Head of caudate nucleus (tissue), 42 donors: ENCODE data around the gene FAM221B.
A peak's percentile ranks its signal among the peaks of the same experiment; 100 is the strongest.

ENCODE experiments used
- DNase-seq, 42 donors: peaks; one replicate each; pipeline versions ENCODE4 v3.0.0 to v3.0.0-alpha.2; 2020 to 2021; ENCODE audit warnings: mixed read lengths in 7 of 42
- intact Hi-C: fragments of 100-400 bp; cut with DNase I; formaldehyde crosslinking; loops from one replicate; pipeline ENCODE4 v1.15.0; 2022

FAM221B gene

DNA sequence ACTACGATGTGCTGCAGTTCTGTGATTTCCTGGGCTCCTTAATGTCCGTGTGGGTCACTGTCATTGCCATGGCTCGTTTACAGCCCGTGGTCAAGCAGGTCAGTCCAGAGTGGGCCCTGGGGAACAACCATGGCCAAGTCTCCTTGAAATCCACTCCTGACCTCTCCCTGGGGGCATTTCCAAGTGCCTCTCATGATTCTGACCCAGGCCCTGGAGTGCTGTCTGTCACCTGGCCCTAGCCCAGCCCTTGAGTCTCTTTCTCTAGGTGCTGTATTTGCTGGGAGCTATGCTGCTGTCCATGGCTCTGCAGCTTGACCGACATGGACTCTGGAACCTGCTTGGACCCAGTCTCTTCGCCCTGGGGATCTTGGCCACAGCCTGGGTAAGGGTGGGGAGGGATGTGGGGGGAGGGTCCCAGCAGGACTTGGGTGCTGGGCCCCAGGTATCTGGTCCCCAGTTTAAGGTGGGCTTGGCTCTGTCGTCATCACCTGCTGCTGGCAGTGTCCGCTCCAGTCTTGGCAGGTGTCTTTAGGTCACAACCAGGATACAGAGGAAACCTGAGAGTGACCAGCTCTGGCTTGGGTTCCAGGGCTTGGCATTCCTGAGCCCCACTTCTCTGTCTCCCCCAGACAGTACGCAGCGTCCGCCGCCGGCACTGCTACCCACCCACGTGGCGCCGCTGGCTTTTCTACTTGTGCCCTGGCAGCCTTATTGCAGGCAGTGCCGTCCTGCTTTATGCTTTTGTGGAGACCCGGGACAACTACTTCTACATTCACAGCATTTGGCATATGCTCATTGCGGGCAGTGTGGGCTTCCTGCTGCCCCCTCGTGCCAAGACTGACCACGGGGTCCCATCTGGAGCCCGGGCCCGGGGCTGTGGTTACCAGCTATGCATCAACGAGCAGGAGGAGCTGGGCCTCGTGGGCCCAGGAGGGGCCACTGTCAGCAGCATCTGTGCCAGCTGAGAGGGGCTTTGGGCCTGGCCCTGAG lies 24.6 kb upstream of the FAM221B start:
- intact Hi-C loops = no loop called here
- DNase-seq = peak in 6 of 42 donors; percentile 6 to 31 (median 14)

- DNase-seq = peak in 2 of 42 donors; percentile 3 to 21
- intact Hi-C loops = no loop called here
Observed at GRCh38 chr9:35852267-35852815, 23.8 kb upstream of the FAM221B start.

GRCh38 chr9:35847792-35848572 lies 19.4 kb upstream of the FAM221B start:
- intact Hi-C loops = no loop called here
- peak in 34 of 42 donors; percentile 16 to 89 (median 58) for DNase-seq

GRCh38 chr9:35845824-35846771 lies 17.6 kb upstream of the FAM221B start:
- DNase-seq = peak in 12 of 42 donors; percentile 19 to 45 (median 34)
- intact Hi-C loops = no loop called here

- intact Hi-C loops = no loop called here
- peak in 7 of 42 donors; percentile 21 to 55 (median 34) for DNase-seq
Observed at GRCh38 chr9:35844628-35845270, 16.2 kb upstream of the FAM221B start.

DNA sequence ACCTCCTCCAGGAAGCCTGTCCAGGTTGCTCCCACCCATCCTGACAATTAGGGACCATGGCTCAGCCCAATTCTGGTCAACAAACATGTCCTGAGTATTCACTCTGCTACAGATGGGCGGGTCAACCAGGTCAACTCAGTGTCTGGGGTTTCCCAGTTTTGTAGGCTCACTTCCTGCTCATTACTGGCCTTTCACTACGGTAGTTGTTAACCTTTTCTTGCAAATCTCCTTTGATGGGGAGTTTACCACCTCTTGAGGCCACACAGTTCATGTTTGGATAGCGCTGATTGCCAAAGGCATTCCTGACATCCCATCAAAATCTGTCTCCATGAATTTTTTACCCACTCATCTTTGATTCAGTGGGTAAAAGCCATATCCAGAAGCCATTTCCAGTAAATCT lies 14.3 kb upstream of the FAM221B start:
- DNase-seq = no peak
- intact Hi-C loops = no loop called here

GRCh38 chr9:35842020-35842745 lies 13.7 kb upstream of the FAM221B start:
- intact Hi-C loops = no loop called here
- DNase-seq = no peak

DNA sequence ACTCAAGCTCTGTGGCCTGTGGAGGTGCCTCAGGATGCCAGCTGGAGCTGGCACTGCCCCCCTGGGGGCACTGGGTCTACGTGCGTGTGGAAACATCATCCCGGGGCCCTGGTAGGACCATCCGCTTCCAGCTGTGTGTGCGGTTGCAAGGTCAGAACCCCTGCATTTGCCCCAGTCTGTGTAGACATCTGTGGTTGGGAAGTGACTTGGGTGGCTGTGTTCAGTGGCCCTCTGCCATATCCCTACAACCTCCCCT lies 13.0 kb upstream of the FAM221B start:
- no peak for DNase-seq
- intact Hi-C loops = no loop called here

DNA sequence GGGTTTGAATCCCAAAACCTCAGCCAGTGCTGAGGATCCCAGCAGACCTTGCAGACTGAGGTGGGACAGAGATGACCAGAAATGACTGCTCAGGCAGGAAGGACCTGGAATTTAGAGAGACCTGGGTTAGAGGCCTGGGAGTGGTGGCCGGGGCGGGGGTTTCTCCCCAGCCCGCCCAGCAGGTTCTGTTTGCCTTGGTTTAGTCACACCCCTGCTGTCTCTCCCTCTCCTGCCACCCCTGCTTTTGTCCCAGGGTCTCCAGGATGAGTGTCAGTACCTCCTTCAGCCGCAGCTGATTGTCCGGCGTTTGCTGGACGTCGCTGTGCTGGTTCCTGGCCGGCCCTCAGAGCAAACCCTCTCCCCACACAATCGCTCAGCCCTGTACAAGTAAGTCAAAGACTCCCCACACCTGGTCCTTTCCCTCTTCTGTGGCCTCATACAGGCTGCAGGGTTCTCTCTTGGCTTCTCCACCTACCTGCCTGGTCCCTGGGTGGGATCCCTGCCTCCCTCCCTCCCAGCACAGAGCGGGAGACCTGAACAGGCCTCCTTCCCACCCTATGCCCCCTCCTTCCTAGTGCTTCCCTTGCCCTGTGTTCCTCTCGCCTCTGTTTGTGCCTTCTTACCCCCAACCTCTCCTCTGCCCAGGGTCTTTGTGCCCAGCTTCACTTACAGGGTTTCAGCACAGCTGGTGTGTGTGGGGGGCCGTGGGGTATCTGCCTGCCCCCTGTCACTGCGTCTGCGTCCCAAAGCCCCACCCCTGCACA lies 12.5 kb upstream of the FAM221B start:
- no peak for DNase-seq

DNA sequence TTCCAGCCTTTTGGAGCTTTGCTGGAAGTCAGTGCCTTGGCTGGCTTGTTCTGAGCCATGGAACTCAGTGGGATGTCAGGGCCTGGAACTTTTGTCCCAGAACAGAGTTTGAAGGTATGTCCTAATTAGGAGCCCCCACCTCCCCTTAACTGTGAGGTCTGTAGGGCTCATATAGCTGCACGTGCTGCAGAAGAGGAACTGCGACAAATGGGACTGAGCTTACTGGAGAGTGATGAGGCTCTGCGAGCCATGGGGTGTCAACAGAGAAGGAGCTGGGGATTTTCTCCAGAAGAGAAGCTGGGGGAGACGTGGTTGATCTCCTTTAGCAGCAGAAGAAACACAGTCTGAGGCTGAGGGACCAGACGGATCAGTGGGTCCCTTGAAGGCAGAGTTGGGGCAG lies 11.4 kb upstream of the FAM221B start:
- no peak for DNase-seq
- intact Hi-C loops = no loop called here

More for the DNA sequence above, 12.5 kb upstream of the FAM221B start:
- intact Hi-C loops = no loop called here

- intact Hi-C loops = no loop called here
- DNase-seq = no peak
Observed at GRCh38 chr9:35836595-35836994, 8.1 kb upstream of the FAM221B start.

- intact Hi-C loops = no loop called here
- no peak for DNase-seq
Observed at GRCh38 chr9:35835766-35836165, 7.2 kb upstream of the FAM221B start.

DNA sequence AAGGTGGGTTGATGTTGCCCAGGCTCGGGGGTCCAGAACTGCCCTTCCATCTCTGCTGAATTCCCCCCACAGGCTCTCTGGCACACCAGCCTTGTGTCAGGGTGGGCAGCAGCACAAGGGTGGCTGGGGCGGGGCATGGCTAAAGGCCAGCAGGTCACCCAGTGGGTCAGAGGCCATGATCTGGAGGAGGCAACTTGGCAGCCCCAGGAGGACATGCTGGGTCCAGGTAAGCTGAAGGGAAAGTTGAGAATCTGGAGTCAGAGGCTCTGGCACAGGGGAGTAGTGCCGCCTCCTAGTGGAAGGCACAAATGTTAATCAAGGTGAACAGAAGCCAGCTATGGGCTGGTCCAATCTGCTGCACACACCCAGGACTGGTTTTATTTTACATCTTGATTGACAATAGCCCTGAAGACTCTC lies 6.7 kb upstream of the FAM221B start:
- intact Hi-C loops = no loop called here
- no peak for DNase-seq

DNA sequence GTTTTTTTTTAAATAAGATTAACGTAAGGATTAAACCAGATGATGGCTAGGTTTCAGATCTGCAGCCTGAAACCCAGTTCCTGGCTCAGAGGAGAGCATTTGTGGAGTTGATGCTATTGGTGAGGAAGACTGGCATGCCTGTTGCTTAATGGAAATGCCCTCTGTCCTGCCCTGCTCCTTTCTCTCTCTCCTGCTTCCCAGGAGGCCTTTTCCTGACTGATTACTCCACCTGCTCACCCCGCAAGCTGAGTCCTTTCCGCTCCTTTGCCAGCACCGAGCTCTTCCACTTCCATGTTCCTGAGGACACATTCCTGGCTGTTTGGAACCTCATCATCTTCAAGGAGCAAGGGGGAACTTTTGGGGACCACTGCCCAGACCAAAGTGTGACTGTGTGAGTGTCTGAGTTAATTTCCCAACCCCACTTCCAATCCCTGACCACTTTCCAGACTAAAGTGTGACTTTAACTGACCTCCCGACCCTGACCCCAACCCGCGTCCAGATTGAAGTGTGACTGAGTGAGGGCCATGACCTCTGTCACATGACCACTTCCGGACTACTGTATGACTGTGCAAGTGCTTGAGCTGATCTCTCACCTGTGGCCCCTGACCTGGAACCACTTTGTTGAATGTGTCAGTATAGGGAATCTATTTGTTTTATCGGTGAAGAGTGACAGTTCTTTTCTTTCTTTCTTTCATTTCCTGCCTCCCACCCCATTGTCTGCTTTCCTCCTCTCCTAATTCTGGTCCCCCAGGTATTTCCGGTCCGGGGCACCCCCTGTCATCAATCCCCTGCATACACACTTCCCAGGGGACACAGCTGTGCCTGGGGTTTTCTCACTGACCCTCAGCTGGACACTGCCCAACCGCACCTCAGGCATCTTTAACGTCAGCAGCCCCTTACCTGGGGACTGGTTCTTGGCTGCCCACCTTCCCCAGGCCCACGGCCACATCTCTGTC lies 6.0 kb upstream of the FAM221B start:
- no peak for DNase-seq
- intact Hi-C loops = no loop called here

DNA sequence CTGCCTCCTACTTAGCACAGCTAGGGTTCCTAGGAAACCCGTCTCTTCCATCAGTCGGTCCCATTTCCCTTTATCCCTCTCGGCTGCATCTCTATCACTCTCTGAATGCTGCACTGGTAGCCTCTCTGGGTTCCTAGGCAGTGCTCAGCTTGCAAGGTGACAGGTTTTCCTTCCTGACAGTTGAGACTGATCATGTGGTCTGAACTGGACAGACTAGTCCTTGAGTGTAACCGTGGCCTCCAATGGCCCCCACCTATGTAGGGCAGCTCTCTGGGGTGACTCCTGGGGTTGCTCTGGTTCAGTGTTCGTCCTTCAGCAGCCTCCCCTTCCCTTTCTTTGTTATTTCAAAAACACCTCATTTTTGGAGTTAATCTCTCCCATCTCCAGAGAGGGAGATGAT lies 4.3 kb upstream of the FAM221B start:
- intact Hi-C loops = no loop called here
- no peak for DNase-seq

DNA sequence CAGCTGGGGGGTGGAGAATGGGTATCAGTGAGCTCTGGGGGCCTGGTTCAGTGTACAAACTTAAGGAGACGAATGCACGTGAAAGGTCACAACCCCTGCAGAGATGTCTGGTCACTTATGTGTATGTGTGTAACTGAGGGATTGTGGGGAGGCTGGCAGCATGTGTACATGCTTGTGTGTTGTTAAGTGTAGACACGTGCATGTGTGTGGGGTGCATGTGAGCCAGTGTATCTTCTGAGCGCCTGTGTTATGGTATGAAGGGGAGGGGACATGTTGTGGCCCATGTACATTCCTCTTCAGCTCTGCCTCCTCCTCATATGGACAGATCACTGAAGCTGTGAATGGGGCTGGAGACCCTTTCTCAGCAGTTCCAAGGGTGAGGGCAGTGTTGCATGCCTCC lies 2.5 kb upstream of the FAM221B start:
- no peak for DNase-seq
- intact Hi-C loops = no loop called here
